ENCODE results near the gene TBPL2.
A peak's percentile ranks its signal among the peaks of the same experiment; 100 is the strongest.

Gene TBPL2

GRCh38 chr14:55412676-55413075, 27.7 kb downstream of the TBPL2 start:
- TF ChIP-seq ZNF768 (tag by site-specific recombination; IDR thresholded peaks at IDR 0.05) (no peak), HOXA7 (CRISPR knock-in tag; IDR thresholded peaks at IDR 0.05; ENCODE audit: borderline replicate concordance) (no peak), FEZF1 (tag by site-specific recombination; IDR thresholded peaks at IDR 0.05) (no peak), ZBTB17 (tag by site-specific recombination; IDR thresholded peaks at IDR 0.05) (peak; percentile 29; the same call in 1 of the 2 replicates)
- no peaks in the 10 kb centered on the region for H3K36me3 ChIP-seq (ENCODE audit: control insufficient read depth in 2 of 2, insufficient read depth in 1 of 2, low read length in 2 of 2)
- ChIA-PET CTCF (interaction anchor here (2.3 kb wide), 1 partner anchor 34 kb away, joined by 6 read pairs; no protein-coding TSS in a partner anchor), POLR2A (no interaction called here)
- no peak overlapping the region for H3K27ac ChIP-seq (ENCODE audit: extremely low read depth, low read depth, low read length)
- no peaks in the 10 kb centered on the region for H3K9me3 ChIP-seq (ENCODE audit: control insufficient read depth, insufficient read depth, low read depth, low read length)
- no peak overlapping the region for H3K4me3 ChIP-seq (ENCODE audit: low read depth, low read length)
- H3K4me1 ChIP-seq (ENCODE audit: control insufficient read depth, insufficient read depth, low read length) = 0 out of 2 replicates have a peak, but pooled peaks cover 6% of the 10 kb centered on the region

GRCh38 chr14:55411426-55412389, 28.7 kb downstream of the TBPL2 start, which contains the start of gene ATG14:
TSS of gene ATG14 (minus strand) at chr14:55411830. CDS start at chr14:55411822, 8 bp downstream.
- no peaks in the 10 kb centered on the region for H3K9me3 ChIP-seq (ENCODE audit: control insufficient read depth, insufficient read depth, low read depth, low read length)
- no peaks in the 10 kb centered on the region for H3K36me3 ChIP-seq (ENCODE audit: control insufficient read depth in 2 of 2, insufficient read depth in 1 of 2, low read length in 2 of 2)
- ChIA-PET CTCF (interaction anchor here (2.3 kb wide), 1 partner anchor 34 kb away, joined by 6 read pairs; no protein-coding TSS in a partner anchor), POLR2A (no interaction called here)
- H3K27ac ChIP-seq (ENCODE audit: extremely low read depth, low read depth, low read length) = peak within 1 kb of the TSS; percentile 55; the same call in 1 of the 2 replicates
- H3K4me1 ChIP-seq (ENCODE audit: control insufficient read depth, insufficient read depth, low read length) = 0 out of 2 replicates have a peak, but pooled peaks cover 6% of the 10 kb centered on the region
- peak within 1 kb of the TSS; percentile 93 for H3K4me3 ChIP-seq (ENCODE audit: low read depth, low read length)
- no peak for TF ChIP-seq MZF1 (tag by site-specific recombination; IDR thresholded peaks at IDR 0.05; ENCODE audit: borderline replicate concordance)
- TF ChIP-seq ZNF843 (tag by site-specific recombination; IDR thresholded peaks at IDR 0.05) = 0 out of 2 replicates have a peak, but pooled peaks have one; percentile 19
- TF ChIP-seq ZBTB11 (tag by site-specific recombination; conservative IDR thresholded peaks at IDR 0.05; ENCODE audit: low read depth) = peak; percentile 75
- TF ChIP-seq SP2 (tag by site-specific recombination; IDR thresholded peaks at IDR 0.05) = peak; percentile 24; the same call in 1 of the 2 replicates
- peak; percentile 78; the same call in 1 of the 2 replicates for TF ChIP-seq ZEB2 (tag by site-specific recombination; IDR thresholded peaks at IDR 0.05)
- TF ChIP-seq ZNF24 (tag by site-specific recombination; IDR thresholded peaks at IDR 0.05) = peak; percentile 91
- peak; percentile 54 for TF ChIP-seq ZNF518A (tag by site-specific recombination; conservative IDR thresholded peaks at IDR 0.05; ENCODE audit: low read depth)
- TF ChIP-seq ZNF639 (tag by site-specific recombination; IDR thresholded peaks at IDR 0.05) = peak; percentile 53; the same call in 1 of the 2 replicates
- peak; percentile 96 for TF ChIP-seq SCRT2 (tag by site-specific recombination; IDR thresholded peaks at IDR 0.05)
- TF ChIP-seq ZNF449 (tag by site-specific recombination; IDR thresholded peaks at IDR 0.05) = 0 out of 2 replicates have a peak, but pooled peaks have one; percentile 29
- peak; percentile 89 for TF ChIP-seq KLF10 (tag by site-specific recombination; IDR thresholded peaks at IDR 0.05)
- peak; percentile 95 for TF ChIP-seq YY2 (tag by site-specific recombination; IDR thresholded peaks at IDR 0.05)
- TF ChIP-seq PATZ1 (tag by site-specific recombination; IDR thresholded peaks at IDR 0.05) = peak; percentile 97
- peak; percentile 51; the same call in 1 of the 2 replicates for TF ChIP-seq SP7 (tag by site-specific recombination; IDR thresholded peaks at IDR 0.05)
